Measurements from ENCODE around the gene FBXL17.
A peak's percentile ranks its signal among the peaks of the same experiment; 100 is the strongest.
"Not testable (repeated sequence)": the region's sequence is repeated elsewhere in the genome, so short reads cannot be mapped to it uniquely, and the experiment has no call there.

FBXL17 gene

GRCh38 chr5:108303086-108303485 lies 78.8 kb downstream of the FBXL17 start:
- DNase-seq: no peak

- DNase-seq: no peak
These were observed 84.8 kb downstream of the FBXL17 start for GRCh38 chr5:108297042-108297601.

GRCh38 chr5:108295578-108296368 lies 86.1 kb downstream of the FBXL17 start:
- no peak for DNase-seq

GRCh38 chr5:108280960-108281569 lies 100.8 kb downstream of the FBXL17 start:
- DNase-seq: no peak

- no peak for DNase-seq
These were observed 101.7 kb downstream of the FBXL17 start for GRCh38 chr5:108280248-108280647.

GRCh38 chr5:108278285-108279240 lies 103.3 kb downstream of the FBXL17 start:
- no peak for DNase-seq

GRCh38 chr5:108276187-108277050 lies 105.5 kb downstream of the FBXL17 start:
- DNase-seq: no peak

GRCh38 chr5:108274080-108274479 lies 107.8 kb downstream of the FBXL17 start:
- DNase-seq: not testable (repeated sequence)

- no peak for DNase-seq
These were observed 110.8 kb downstream of the FBXL17 start for GRCh38 chr5:108271127-108271526.

GRCh38 chr5:108266242-108266641 lies 115.7 kb downstream of the FBXL17 start:
- no peak for DNase-seq

- DNase-seq: no peak
These were observed 117.4 kb downstream of the FBXL17 start for GRCh38 chr5:108264533-108264932.

- DNase-seq: no peak
These were observed 118.6 kb downstream of the FBXL17 start for GRCh38 chr5:108263338-108263737.

- DNase-seq: no peak
These were observed 121.1 kb downstream of the FBXL17 start for GRCh38 chr5:108260858-108261170.

GRCh38 chr5:108260117-108260857 lies 121.6 kb downstream of the FBXL17 start:
- DNase-seq: peak; percentile 36 to 39

- DNase-seq: no peak
These were observed 122.6 kb downstream of the FBXL17 start for GRCh38 chr5:108259306-108259705.

GRCh38 chr5:108257996-108258395 lies 123.9 kb downstream of the FBXL17 start:
- DNase-seq: no peak

- DNase-seq: no peak
These were observed 126.4 kb downstream of the FBXL17 start for GRCh38 chr5:108255468-108255867.

GRCh38 chr5:108251350-108251749 lies 130.5 kb downstream of the FBXL17 start:
- DNase-seq: no peak

- DNase-seq: no peak
These were observed 132.0 kb downstream of the FBXL17 start for GRCh38 chr5:108249785-108250426.

- DNase-seq: no peak
These were observed 132.7 kb downstream of the FBXL17 start for GRCh38 chr5:108249095-108249784.

Data from NCI-H187 (cell line).